Raji (cell line): ENCODE measurements around the gene ZNRF3.

Experiments
- POLR2A ChIP-seq: IDR thresholded peaks from 2 replicates; pipeline ENCODE4 v1.6.1; 2011; ENCODE audit warnings: low read depth, low read length, control low read depth; ENCODE audit not compliant: insufficient read depth

The ZNRF3 gene

DNA sequence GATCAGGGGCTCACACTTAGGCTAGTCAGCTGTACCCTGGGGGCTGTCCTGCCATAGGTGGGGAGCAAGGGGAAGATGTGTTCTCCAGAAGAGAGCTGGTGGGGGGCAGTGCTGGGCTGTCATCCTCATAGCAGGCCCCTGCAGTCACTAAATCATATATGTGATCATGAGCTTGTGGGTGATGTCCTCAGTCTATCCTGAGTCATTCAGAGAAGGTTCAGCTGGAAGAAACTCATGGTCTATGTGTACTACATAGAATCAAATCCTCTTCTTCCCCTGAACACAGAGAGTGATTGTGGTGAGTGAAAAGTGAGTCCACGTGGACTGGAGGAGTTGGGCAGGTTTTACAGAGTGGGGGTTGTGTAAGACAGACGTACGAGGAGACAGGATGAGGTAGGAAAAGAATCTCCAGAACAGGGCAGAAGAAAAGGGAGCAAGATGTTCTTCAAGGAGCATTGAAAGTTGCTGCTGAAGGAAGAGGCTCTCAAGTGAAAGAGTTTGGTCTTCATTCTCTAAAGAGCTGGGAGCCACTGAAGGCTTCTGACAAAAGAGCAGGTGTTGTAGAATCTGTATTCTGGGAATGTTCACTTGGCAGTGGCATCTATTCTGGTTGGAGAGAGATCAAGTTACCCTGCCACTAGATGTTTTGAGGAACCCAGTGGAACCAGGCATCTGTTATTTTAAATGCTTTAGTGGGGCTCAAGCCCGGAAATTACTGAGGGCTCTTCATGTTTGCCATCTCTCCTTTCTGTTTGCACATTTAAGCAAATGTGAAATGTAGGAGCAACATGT, 109.4 kb downstream of the ZNRF3 start:
- TF ChIP-seq POLR2A = no peak

DNA sequence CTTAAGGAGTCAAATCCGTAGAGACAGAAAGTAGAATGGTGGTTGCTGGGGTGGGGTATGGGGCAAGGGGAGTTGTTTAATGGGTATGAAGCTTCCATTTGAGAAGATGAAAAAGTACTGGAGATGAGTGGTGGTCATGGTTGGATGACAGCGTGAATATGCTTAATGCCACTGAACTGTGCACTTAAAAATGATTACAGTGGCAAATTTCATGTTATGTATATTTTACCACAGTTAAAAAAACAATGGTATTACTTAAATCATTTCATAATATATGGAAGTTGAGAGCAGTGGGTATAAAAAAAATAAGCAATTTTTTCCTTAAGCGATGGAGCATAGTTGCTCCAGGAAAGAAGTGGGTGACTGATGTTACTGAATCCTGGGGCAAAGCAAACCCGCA, 111.2 kb downstream of the ZNRF3 start:
- TF ChIP-seq POLR2A = no peak

GRCh38 chr22:28995551-28995950, 112.2 kb downstream of the ZNRF3 start:
- TF ChIP-seq POLR2A = no peak

GRCh38 chr22:28997342-28997741, 114.0 kb downstream of the ZNRF3 start:
- TF ChIP-seq POLR2A = no peak

DNA sequence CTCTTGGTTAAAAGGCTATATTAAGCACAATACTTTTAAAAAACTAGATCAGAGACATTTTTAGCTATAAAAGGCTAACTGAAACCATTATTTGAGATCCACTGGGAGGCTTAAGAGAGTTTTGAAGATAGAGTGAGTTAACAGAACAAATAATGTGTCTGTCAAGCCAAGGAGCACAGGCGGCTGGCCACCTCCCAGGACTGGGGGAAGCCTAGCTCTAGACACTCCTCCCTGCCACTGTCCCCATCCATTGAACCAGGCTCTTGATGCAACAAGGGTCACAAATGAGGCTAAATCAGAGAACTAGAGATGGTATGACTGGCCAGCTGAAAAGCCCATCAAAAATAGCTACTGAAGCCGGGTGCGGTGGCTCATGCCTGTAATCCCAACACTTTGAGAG, 115.3 kb downstream of the ZNRF3 start:
- no peak for TF ChIP-seq POLR2A

DNA sequence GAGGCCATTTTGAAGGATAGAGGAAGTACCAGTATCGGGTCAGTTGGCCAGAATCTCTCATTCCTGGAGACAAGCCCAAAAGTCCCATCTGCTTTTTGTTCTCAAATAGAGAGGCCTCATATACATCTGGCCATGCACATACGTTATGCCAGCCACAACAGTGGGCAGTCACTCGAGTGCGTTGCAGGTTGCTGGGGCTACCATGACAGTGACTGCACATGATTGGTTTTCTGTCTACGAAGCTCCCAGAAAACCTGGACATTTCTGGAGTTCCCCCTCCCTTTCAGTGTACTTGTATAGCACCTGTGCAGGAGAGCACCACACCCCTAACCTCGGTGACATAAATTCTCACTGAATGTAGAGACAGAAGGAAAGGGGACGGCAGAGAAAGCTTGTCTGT, 116.1 kb downstream of the ZNRF3 start:
- TF ChIP-seq POLR2A = no peak

- no peak for TF ChIP-seq POLR2A
These were observed 116.7 kb downstream of the ZNRF3 start for GRCh38 chr22:28999919-29000556.

DNA sequence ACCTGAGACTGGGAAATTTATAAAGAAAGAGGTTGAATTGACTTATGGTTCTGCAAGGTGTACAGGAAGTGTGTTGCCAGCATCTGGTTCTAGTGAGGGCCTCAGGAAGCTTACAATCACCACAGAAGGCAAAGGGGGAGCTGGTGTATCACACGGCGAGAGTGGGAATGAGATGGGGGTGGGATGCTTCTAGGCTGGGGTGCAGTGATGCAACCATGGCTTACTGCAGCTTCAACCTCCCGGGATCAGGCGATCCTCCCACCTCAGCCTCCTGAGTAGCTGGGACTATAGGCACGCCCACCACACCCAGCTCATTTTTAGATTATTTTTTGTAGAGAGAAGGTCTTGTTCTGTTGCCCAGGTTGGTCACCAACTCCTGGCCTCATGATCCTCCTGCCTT, 117.3 kb downstream of the ZNRF3 start:
- no peak for TF ChIP-seq POLR2A

DNA sequence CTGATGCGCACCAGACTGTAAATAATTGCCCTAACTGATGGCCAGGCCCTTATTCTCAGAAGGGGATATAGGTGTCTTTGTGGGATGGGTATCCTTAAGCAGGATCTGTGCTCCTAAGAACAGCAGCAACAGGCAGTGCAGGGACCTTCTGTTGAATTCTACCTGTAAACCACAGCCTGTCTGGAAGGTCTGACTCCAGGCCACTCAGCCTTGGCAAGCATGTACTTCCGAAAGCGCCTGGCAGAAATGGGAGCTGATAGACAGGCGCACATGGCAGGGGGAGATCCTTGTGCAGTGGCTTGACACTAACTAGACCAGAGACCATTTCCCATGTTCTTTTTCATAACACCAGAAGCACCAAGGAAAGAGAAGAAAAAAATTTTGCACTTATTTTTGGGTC, 119.2 kb downstream of the ZNRF3 start:
- no peak for TF ChIP-seq POLR2A

GRCh38 chr22:29003552-29003951, 120.2 kb downstream of the ZNRF3 start:
- no peak for TF ChIP-seq POLR2A

GRCh38 chr22:29003975-29004646, 120.7 kb downstream of the ZNRF3 start:
- TF ChIP-seq POLR2A = no peak

DNA sequence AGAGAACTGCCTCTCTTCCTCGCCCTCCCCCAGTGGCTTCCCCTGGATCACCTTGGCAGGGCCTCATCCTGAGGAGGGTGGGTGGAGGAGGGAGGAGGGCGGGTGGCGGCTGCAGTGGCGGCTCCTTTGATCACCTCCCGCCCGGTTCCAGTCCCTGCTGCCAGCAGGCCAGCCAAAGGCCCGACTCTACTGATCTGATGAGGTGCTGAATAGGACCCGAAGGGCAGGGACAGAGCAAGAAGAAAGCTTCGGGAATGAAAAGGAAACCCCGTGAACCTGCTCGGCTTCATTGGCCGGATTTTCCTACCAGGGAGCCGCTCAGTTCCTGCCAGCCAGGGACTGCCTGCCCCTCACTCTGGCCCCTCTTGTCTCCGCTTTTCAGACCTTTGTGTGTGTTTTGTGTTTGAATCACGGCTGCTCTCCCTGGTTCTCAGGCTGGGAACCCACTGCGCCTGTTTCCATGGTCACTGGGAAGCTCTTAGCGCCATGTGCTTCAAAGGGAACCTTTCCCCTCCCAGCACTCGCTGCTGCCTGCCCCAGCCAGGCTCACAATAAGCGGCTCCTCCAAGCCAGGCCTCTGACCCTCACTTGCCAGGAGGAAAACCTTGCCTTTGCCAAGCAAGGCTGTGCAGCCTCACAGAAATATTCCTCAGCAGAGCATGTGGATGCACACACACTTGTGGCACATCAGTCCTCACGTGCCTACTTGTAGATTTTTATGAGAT, 121.4 kb downstream of the ZNRF3 start:
- no peak for TF ChIP-seq POLR2A

DNA sequence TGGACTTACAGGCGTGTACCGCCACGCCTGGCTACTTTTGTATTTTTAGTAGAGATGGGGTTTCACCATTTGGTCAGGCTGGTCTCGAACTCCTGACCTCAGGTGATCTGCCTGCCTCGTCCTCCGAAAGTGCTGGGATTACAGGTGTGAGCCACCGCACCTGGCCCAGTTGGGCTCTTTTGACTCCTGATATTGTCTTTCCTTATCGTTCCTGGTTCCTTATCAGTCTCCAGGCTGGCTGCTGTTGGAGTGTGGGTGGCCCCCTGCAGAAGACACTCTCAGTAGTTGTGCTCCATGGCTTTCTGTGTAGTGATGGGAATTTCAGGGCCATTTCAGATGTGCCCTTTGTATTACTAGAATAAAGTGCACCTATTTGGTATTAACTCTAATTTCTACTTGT, 123.0 kb downstream of the ZNRF3 start:
- no peak for TF ChIP-seq POLR2A

- no peak for TF ChIP-seq POLR2A
These were observed 125.8 kb downstream of the ZNRF3 start for GRCh38 chr22:29009148-29009547.
